ENCODE data around the gene OGA.

The OGA gene

DNA sequence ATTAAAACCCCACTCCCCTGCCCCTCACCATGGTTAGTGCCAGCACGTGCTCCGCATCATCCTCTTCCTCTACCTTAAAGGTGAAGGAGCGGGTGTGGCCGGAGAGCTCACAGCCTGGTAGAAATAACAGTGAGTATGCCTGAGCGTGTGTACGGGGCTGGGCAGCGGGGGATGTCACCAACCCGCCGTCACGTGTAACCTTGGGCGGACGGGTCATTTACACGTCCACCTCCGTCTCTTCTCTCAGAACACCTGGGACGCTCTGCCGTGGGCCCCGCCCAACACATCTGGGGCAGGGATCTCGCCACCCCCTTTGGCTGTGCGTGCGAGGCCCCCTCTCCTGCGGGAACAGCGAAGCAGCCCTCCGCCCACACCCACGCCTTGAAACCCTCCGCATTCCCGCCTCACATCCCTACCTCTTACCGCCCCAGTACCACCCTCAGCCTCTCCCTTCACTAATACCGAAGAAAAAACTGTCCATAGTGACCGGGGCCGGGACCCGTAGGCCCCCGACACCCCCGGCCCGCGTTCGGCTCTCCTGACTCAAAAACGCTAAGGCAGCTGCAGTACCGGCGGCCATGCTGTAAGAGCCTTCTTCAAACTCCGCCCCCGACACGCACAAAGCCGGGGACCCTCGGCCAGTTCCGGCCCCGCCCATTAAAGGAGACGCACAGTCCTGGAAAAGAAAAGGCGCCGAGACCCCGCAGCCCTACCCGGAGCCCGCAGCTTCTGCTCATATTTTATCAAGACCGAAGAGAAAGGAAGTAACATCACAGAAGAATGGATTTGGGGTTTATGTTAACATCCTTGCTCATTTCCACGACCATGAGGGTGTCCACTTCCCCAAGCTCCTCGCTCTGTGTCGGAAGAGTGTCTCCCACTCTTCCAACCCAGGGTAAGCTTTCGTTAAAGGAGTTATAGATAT is 35.2 kb downstream of the OGA start, which contains the start of gene NPM3 (continued):
- TF ChIP-seq PRDM2 (tag by site-specific recombination; IDR thresholded peaks at IDR 0.05; ENCODE audit: borderline replicate concordance): no peak
- peak; percentile 97 for TF ChIP-seq EGR2 (tag by site-specific recombination; IDR thresholded peaks at IDR 0.05; ENCODE audit: low read depth)
- peak; percentile 74 for TF ChIP-seq SP2 (tag by site-specific recombination; IDR thresholded peaks at IDR 0.05)
- peak; percentile 84 for TF ChIP-seq ZXDB (tag by site-specific recombination; IDR thresholded peaks at IDR 0.05)
- peak; percentile 71 for TF ChIP-seq KLF7 (tag by site-specific recombination; IDR thresholded peaks at IDR 0.05; ENCODE audit: borderline replicate concordance)
- peak; percentile 50; the same call in 1 of the 2 replicates for TF ChIP-seq ELK4 (IDR thresholded peaks at IDR 0.05; ENCODE audit: borderline replicate concordance, low read depth, low read length)
- no peak for TF ChIP-seq KLF10 (tag by site-specific recombination; IDR thresholded peaks at IDR 0.05)
- no peak for TF ChIP-seq GLI2 (tag by site-specific recombination; IDR thresholded peaks at IDR 0.05; ENCODE audit: borderline replicate concordance, low read depth)
- no peak for TF ChIP-seq ZNF274 (IDR thresholded peaks at IDR 0.05; ENCODE audit: low read length)
- TF ChIP-seq ZNF274 (tag by site-specific recombination; IDR thresholded peaks at IDR 0.05; ENCODE audit: borderline replicate concordance): no peak
- TF ChIP-seq ZNF76 (tag by site-specific recombination; IDR thresholded peaks at IDR 0.05; ENCODE audit: borderline replicate concordance, low read depth): peak; percentile 58; the same call in 1 of the 2 replicates
- no peak for TF ChIP-seq ZNF544 (tag by site-specific recombination; IDR thresholded peaks at IDR 0.05)
- TF ChIP-seq SP7 (tag by site-specific recombination; IDR thresholded peaks at IDR 0.05): peak; percentile 71
- peak; percentile 86 for TF ChIP-seq ZNF501 (tag by site-specific recombination; IDR thresholded peaks at IDR 0.05)
- peak; percentile 64 for TF ChIP-seq PRDM4 (tag by site-specific recombination; IDR thresholded peaks at IDR 0.05)
- 0 out of 2 replicates have a peak, but pooled peaks have one; percentile 22 for TF ChIP-seq HIC1 (tag by site-specific recombination; IDR thresholded peaks at IDR 0.05)
- peak; percentile 98 for TF ChIP-seq ZFHX2 (tag by site-specific recombination; conservative IDR thresholded peaks at IDR 0.05)
- TF ChIP-seq ZBTB7A (tag by site-specific recombination; IDR thresholded peaks at IDR 0.05; ENCODE audit: low read depth): peak; percentile 95
- no peak for TF ChIP-seq ZNF155 (tag by site-specific recombination; IDR thresholded peaks at IDR 0.05)
- TF ChIP-seq YY2 (tag by site-specific recombination; IDR thresholded peaks at IDR 0.05): peak; percentile 68; the same call in 1 of the 2 replicates
- TF ChIP-seq ZNF311 (tag by site-specific recombination; IDR thresholded peaks at IDR 0.05; ENCODE audit: borderline replicate concordance): no peak
- TF ChIP-seq ZNF629 (tag by site-specific recombination; IDR thresholded peaks at IDR 0.05): peak; percentile 50
